ENCODE measurements around the gene FAM120C. TPM values are rescaled to one million over a fixed set of nuclear protein-coding genes. Genes with fewer than 3 reads are reported as not detected.
A peak's percentile ranks its signal among the peaks of the same experiment; 100 is the strongest.

Gene FAM120C
- total RNA-seq, 1 experiment from 2014 or later = 8.2 TPM

- Histone ChIP-seq H3K4me1 (ENCODE audit: insufficient read depth, low read length) (no peaks in the 10 kb centered on the region), H3K27me3 (ENCODE audit: low read length) (no peaks in the 10 kb centered on the region), H3K9ac (ENCODE audit: low read length) (no peak overlapping the region), H3K27ac (ENCODE audit: low read length) (no peak overlapping the region), H3F3A (ENCODE audit: low read length, unreplicated experiment) (no peaks in the 10 kb centered on the region), H3K9me3 (ENCODE audit: low read length) (no peaks in the 10 kb centered on the region), H3K9me2 (replicated peaks; ENCODE audit: low read length) (no peaks in the 10 kb centered on the region), H3K4me3 (ENCODE audit: low read length) (no peak overlapping the region), H4K20me1 (ENCODE audit: low read length) (no peaks in the 10 kb centered on the region), H3K79me2 (ENCODE audit: low read length) (no peaks in the 10 kb centered on the region), H3K4me2 (ENCODE audit: low read length) (no peak overlapping the region), H3K36me3 (ENCODE audit: low read depth, low read length) (no peaks in the 10 kb centered on the region), H2AFZ (ENCODE audit: low read length) (no peak overlapping the region)
- DNase-seq = no peak
- ATAC-seq = peak; percentile 38
- TF ChIP-seq EZH2 (IDR thresholded peaks at IDR 0.05; ENCODE audit: low read length, unreplicated experiment) (no peak), EZH2phosphoT487 (IDR thresholded peaks at IDR 0.05; ENCODE audit: borderline replicate concordance, low read length) (no peak)
- TF ChIP-seq, protein P1, sequence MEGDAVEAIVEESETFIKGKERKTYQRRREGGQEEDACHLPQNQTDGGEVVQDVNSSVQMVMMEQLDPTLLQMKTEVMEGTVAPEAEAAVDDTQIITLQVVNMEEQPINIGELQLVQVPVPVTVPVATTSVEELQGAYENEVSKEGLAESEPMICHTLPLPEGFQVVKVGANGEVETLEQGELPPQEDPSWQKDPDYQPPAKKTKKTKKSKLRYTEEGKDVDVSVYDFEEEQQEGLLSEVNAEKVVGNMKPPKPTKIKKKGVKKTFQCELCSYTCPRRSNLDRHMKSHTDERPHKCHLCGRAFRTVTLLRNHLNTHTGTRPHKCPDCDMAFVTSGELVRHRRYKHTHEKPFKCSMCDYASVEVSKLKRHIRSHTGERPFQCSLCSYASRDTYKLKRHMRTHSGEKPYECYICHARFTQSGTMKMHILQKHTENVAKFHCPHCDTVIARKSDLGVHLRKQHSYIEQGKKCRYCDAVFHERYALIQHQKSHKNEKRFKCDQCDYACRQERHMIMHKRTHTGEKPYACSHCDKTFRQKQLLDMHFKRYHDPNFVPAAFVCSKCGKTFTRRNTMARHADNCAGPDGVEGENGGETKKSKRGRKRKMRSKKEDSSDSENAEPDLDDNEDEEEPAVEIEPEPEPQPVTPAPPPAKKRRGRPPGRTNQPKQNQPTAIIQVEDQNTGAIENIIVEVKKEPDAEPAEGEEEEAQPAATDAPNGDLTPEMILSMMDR (conservative IDR thresholded peaks at IDR 0.05; ENCODE audit: low read depth, low read length) = no peak
- POLR2A ChIA-PET (ENCODE audit: unreplicated experiment) = no interaction called here
- intact Hi-C loops (cut with micrococcal nuclease) = no loop called here
- BruUV-seq (replicated peaks) = no TSS peak
- CTCF ChIA-PET = no interaction called here
These were observed 89.9 kb downstream of the FAM120C start for GRCh38 chrX:54093159-54093558.

DNA sequence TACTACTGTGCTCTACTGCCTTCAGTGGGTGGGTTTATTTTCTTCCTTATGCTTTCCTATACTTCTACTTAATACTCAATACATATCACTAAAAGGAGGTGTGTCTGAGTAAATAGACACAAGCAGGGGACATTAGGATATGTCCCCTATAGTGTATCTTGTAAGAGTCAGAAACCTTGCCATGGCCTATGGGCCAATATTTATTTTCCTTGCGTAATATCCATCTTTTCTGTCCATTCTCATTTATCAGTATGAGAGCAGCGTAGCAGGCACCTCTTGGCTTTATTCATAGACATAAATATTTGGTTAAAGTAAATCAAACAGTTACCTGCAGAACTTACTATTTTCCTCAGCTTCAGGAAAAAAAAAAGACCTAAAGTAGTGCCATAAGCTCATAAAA lies 92.2 kb downstream of the FAM120C start:
- Histone ChIP-seq H3K36me3 (ENCODE audit: low read depth, low read length) (no peaks in the 10 kb centered on the region), H3K27me3 (ENCODE audit: low read length) (no peaks in the 10 kb centered on the region), H3K4me2 (ENCODE audit: low read length) (no peak overlapping the region), H3K9me3 (ENCODE audit: low read length) (no peaks in the 10 kb centered on the region), H3K9me2 (replicated peaks; ENCODE audit: low read length) (no peaks in the 10 kb centered on the region), H3K4me3 (ENCODE audit: low read length) (no peak overlapping the region), H3F3A (ENCODE audit: low read length, unreplicated experiment) (no peaks in the 10 kb centered on the region), H3K9ac (ENCODE audit: low read length) (no peak overlapping the region), H3K27ac (ENCODE audit: low read length) (no peak overlapping the region), H3K79me2 (ENCODE audit: low read length) (no peaks in the 10 kb centered on the region), H4K20me1 (ENCODE audit: low read length) (no peaks in the 10 kb centered on the region), H3K4me1 (ENCODE audit: insufficient read depth, low read length) (no peaks in the 10 kb centered on the region), H2AFZ (ENCODE audit: low read length) (no peak overlapping the region)
- ChIA-PET CTCF (no interaction called here), POLR2A (ENCODE audit: unreplicated experiment) (no interaction called here)
- BruUV-seq (replicated peaks) = no TSS peak
- intact Hi-C loops (cut with micrococcal nuclease) = no loop called here
- no peak for DNase-seq
- TF ChIP-seq EZH2 (IDR thresholded peaks at IDR 0.05; ENCODE audit: low read length, unreplicated experiment) = no peak
- no peak for TF ChIP-seq EZH2phosphoT487 (IDR thresholded peaks at IDR 0.05; ENCODE audit: borderline replicate concordance, low read length)
- TF ChIP-seq, protein P1 (conservative IDR thresholded peaks at IDR 0.05; ENCODE audit: low read depth, low read length) = no peak
- no peak for ATAC-seq

GRCh38 chrX:54089191-54089590 lies 93.9 kb downstream of the FAM120C start:
- no TSS peak for BruUV-seq (replicated peaks)
- H3K4me1 ChIP-seq (ENCODE audit: insufficient read depth, low read length) = no peaks in the 10 kb centered on the region
- no peaks in the 10 kb centered on the region for H3F3A ChIP-seq (ENCODE audit: low read length, unreplicated experiment)
- H3K27me3 ChIP-seq (ENCODE audit: low read length) = no peaks in the 10 kb centered on the region
- ChIA-PET CTCF (no interaction called here), POLR2A (ENCODE audit: unreplicated experiment) (no interaction called here)
- no peaks in the 10 kb centered on the region for H3K79me2 ChIP-seq (ENCODE audit: low read length)
- intact Hi-C loops (cut with micrococcal nuclease) = no loop called here
- H3K27ac ChIP-seq (ENCODE audit: low read length) = no peak overlapping the region
- no peaks in the 10 kb centered on the region for H3K36me3 ChIP-seq (ENCODE audit: low read depth, low read length)
- H4K20me1 ChIP-seq (ENCODE audit: low read length) = no peaks in the 10 kb centered on the region
- no peaks in the 10 kb centered on the region for H3K9me3 ChIP-seq (ENCODE audit: low read length)
- DNase-seq (no peak), ATAC-seq (no peak)
- no peak overlapping the region for H2AFZ ChIP-seq (ENCODE audit: low read length)
- H3K9me2 ChIP-seq (replicated peaks; ENCODE audit: low read length) = no peaks in the 10 kb centered on the region
- no peak overlapping the region for H3K4me3 ChIP-seq (ENCODE audit: low read length)
- H3K9ac ChIP-seq (ENCODE audit: low read length) = no peak overlapping the region
- H3K4me2 ChIP-seq (ENCODE audit: low read length) = no peak overlapping the region
- no peak for TF ChIP-seq EZH2 (IDR thresholded peaks at IDR 0.05; ENCODE audit: low read length, unreplicated experiment)
- TF ChIP-seq EZH2phosphoT487 (IDR thresholded peaks at IDR 0.05; ENCODE audit: borderline replicate concordance, low read length) = no peak
- TF ChIP-seq, protein P1 (conservative IDR thresholded peaks at IDR 0.05; ENCODE audit: low read depth, low read length) = no peak

Measured in PC-3 (cell line).